ENCODE results near the gene KLHL35. TPM values are rescaled to one million over a fixed set of nuclear protein-coding genes. Genes with fewer than 3 reads are reported as not detected.

Gene KLHL35
- total and polyA plus RNA-seq, 2 experiments from 2014 or later, result 0.10 to 0.28 TPM

DNA sequence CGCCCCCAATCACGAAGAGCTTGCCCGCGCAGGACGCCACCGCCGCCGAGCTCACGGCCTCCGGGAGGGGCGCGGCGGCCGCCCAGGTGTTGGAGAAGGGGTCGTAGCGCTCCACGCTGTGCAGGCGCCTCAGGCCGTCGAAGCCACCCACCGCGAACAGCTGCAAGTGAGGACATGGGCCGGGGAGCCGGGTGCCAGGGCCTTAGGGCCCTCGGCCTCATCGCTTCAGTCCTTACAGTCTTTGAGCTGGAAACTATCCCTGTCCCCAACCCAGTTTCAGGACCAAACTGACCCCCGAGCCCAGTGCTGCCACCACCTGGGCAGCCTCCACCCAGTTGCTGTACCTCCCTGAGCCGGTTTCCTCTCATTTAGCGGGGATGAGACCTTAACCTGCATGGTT is 7.6 kb downstream of the KLHL35 start:
- Histone ChIP-seq H3K27ac (ENCODE audit: low read depth) (no peak overlapping the region), H4K20me1 (replicated peaks; ENCODE audit: insufficient read depth) (no peaks in the 10 kb centered on the region; the same call in 1 of the 2 replicates), H3K4me3 (peak overlapping the region; percentile 42), H3K36me3 (ENCODE audit: insufficient read depth) (no peaks in the 10 kb centered on the region), H3K4me1 (ENCODE audit: insufficient read depth) (peaks cover 9% of the 10 kb centered on the region; the same call in 1 of the 2 replicates), H2AFZ (no peak overlapping the region), H3K4me2 (peak overlapping the region; percentile 55), H3K79me2 (replicated peaks; ENCODE audit: insufficient read depth) (no peaks in the 10 kb centered on the region), H3K9me2 (ENCODE audit: insufficient read depth) (no peaks in the 10 kb centered on the region), H3F3A (replicated peaks; ENCODE audit: low read depth) (0 out of 2 replicates have a peak, but pooled peaks cover 6% of the 10 kb centered on the region), H3K27me3 (ENCODE audit: insufficient read depth) (peaks cover 35% of the 10 kb centered on the region)
- peak; percentile 91 for DNase-seq (ENCODE audit: low spot score)
- H3K27me3 Mint-ChIP-seq (ENCODE audit: insufficient read depth, low read depth, poor library complexity), result peaks cover 36% of the 10 kb centered on the region
- H3K27ac Mint-ChIP-seq, result no peak overlapping the region
- peak overlapping the region; percentile 24; the same call in 1 of the 3 replicates for H3K4me3 Mint-ChIP-seq
- H3K4me1 Mint-ChIP-seq, result peaks cover 16% of the 10 kb centered on the region
- peaks cover 25% of the 10 kb centered on the region for H3K36me3 Mint-ChIP-seq (ENCODE audit: low read depth)
- peaks cover 18% of the 10 kb centered on the region for H3K9me3 Mint-ChIP-seq
- peak; percentile 79 for ATAC-seq
- peak; percentile 73 to 83 for TF ChIP-seq CTCF (conservative IDR thresholded peaks at IDR 0.05; ENCODE audit: low read depth in 2 of 2)
- no peak for TF ChIP-seq NANOG (IDR thresholded peaks at IDR 0.05; ENCODE audit: borderline replicate concordance)
- TF ChIP-seq JUNB (IDR thresholded peaks at IDR 0.05; ENCODE audit: unreplicated experiment), result no peak
- TF ChIP-seq CREB1 (CRISPR knock-in tag; IDR thresholded peaks at IDR 0.05; ENCODE audit: low read depth), result no peak

GRCh38 chr11:75424396-75424795 is 8.6 kb downstream of the KLHL35 start:
- no peaks in the 10 kb centered on the region for H3K79me2 ChIP-seq (replicated peaks; ENCODE audit: insufficient read depth)
- Mint-ChIP-seq H3K27me3 (ENCODE audit: insufficient read depth, low read depth, poor library complexity) (peaks cover 34% of the 10 kb centered on the region), H3K4me1 (peaks cover 16% of the 10 kb centered on the region), H3K9me3 (peaks cover 16% of the 10 kb centered on the region), H3K27ac (no peak overlapping the region), H3K4me3 (no peak overlapping the region), H3K36me3 (ENCODE audit: low read depth) (peaks cover 24% of the 10 kb centered on the region)
- peak overlapping the region; percentile 55; the same call in 1 of the 2 replicates for H3K4me2 ChIP-seq
- ATAC-seq, result no peak
- no peak overlapping the region for H3K4me3 ChIP-seq
- no peak overlapping the region for H3K27ac ChIP-seq (ENCODE audit: low read depth)
- no peaks in the 10 kb centered on the region for H3K9me2 ChIP-seq (ENCODE audit: insufficient read depth)
- no peak overlapping the region for H2AFZ ChIP-seq
- H3K4me1 ChIP-seq (ENCODE audit: insufficient read depth), result peaks cover 9% of the 10 kb centered on the region; the same call in 1 of the 2 replicates
- H3F3A ChIP-seq (replicated peaks; ENCODE audit: low read depth), result 0 out of 2 replicates have a peak, but pooled peaks cover 4% of the 10 kb centered on the region
- H3K27me3 ChIP-seq (ENCODE audit: insufficient read depth), result peaks cover 25% of the 10 kb centered on the region
- DNase-seq (ENCODE audit: low spot score), result no peak
- no peaks in the 10 kb centered on the region; the same call in 1 of the 2 replicates for H4K20me1 ChIP-seq (replicated peaks; ENCODE audit: insufficient read depth)
- H3K36me3 ChIP-seq (ENCODE audit: insufficient read depth), result no peaks in the 10 kb centered on the region
- no peak for TF ChIP-seq EZH2 (IDR thresholded peaks at IDR 0.05; ENCODE audit: low read depth, unreplicated experiment)
- TF ChIP-seq NANOG (IDR thresholded peaks at IDR 0.05; ENCODE audit: borderline replicate concordance), result no peak
- TF ChIP-seq ZNF331 (CRISPR knock-in tag; IDR thresholded peaks at IDR 0.05; ENCODE audit: low read depth), result no peak
- no peak for TF ChIP-seq JUNB (IDR thresholded peaks at IDR 0.05; ENCODE audit: unreplicated experiment)
- TF ChIP-seq CTCF (conservative IDR thresholded peaks at IDR 0.05; ENCODE audit: low read depth in 2 of 2), result no peak
- no peak for TF ChIP-seq STAT1 (IDR thresholded peaks at IDR 0.05; ENCODE audit: unreplicated experiment)
- TF ChIP-seq REST (IDR thresholded peaks at IDR 0.05; ENCODE audit: unreplicated experiment), result no peak

Data from GM23338 (cell line).